Immature natural killer cell (primary cell): Measurements from ENCODE around the gene FGFRL1. TPM values are rescaled to one million over a fixed set of nuclear protein-coding genes. Genes with fewer than 3 reads are reported as not detected.
"Not testable (repeated sequence)": the region's sequence is repeated elsewhere in the genome, so short reads cannot be mapped to it uniquely, and the experiment has no call there.

Experiments used
- DNase-seq, 3 donors: peaks; one replicate each; pipeline ENCODE4 v3.0.0; 2022; ENCODE audit warnings: mixed read lengths in 1 of 3
- H3K27ac Mint-ChIP-seq, 6 donors: one replicate each; pipeline ENCODE4 v1.8.0; 2020; ENCODE audit warnings: mixed read lengths in 6 of 6, mild to moderate bottlenecking in 5 of 6, inconsistent platforms in 4 of 6, moderate library complexity in 3 of 6
- H3K27me3 Mint-ChIP-seq, 3 donors: one replicate each; pipeline ENCODE4 v1.8.0; 2020 to 2021; ENCODE audit warnings: low read depth in 3 of 3, mild to moderate bottlenecking in 3 of 3, mixed read lengths in 3 of 3, moderate library complexity in 3 of 3, inconsistent platforms in 1 of 3
- H3K36me3 Mint-ChIP-seq, 3 donors: one replicate each; pipeline ENCODE4 v1.8.0; 2020; ENCODE audit warnings: mixed read lengths in 3 of 3, inconsistent platforms in 2 of 3, mild to moderate bottlenecking in 2 of 3
- H3K4me1 Mint-ChIP-seq, 2 donors: one replicate each; pipeline ENCODE4 v1.8.0; 2020; ENCODE audit warnings: inconsistent platforms in 2 of 2, mild to moderate bottlenecking in 2 of 2, mixed read lengths in 2 of 2, moderate library complexity in 1 of 2
- H3K4me3 Mint-ChIP-seq, 5 donors: one replicate each; pipeline ENCODE4 v1.8.0; 2020; ENCODE audit warnings: mild to moderate bottlenecking in 5 of 5, mixed read lengths in 5 of 5, inconsistent platforms in 3 of 5, moderate library complexity in 3 of 5
- H3K9me3 Mint-ChIP-seq, 6 donors: one replicate each; pipeline ENCODE4 v1.8.0; 2020; ENCODE audit warnings: mild to moderate bottlenecking in 6 of 6, mixed read lengths in 6 of 6, inconsistent platforms in 4 of 6, moderate library complexity in 3 of 6
- polyA plus RNA-seq, 3 donors: library from polyadenylated mRNA; unstranded; fragments of 300-500 nt; fragmentation: Illumina TruSeq; gene quantifications; one replicate each; pipeline ENCODE4 v1.2.3, GENCODE V29; 2021

The FGFRL1 gene
- polyA plus RNA-seq, 3 donors from 2014 or later: 0.19 to 0.30 TPM; not detected in 1

DNA sequence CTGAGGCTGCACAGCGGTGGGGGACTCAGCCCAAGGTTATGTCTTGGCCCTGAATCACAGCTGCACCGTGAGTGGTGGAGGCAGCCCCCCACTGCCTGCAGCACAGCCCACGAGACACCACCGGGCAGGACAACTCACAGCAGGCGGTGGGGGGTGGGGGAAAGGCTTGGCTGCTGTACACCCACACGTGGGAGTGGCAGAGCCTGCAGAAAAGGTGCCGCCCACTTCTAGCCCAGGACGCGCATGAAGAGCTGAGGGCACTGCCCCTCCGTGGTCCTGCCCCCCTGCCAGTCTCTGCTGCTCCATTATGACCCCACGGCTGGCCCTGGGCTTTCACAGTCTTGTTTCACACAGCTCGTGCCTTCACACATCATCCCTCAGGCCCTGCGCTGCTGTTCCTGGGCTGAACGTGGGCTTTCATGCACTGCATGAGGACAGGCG is 40.8 kb downstream of the FGFRL1 start:
- Mint-ChIP-seq H3K36me3 (no peaks in the 10 kb centered on the region), H3K27me3 (peaks cover 9 to 17% (median 10%) of the 10 kb centered on the region in 3 donors), H3K4me3 (no peak overlapping the region), H3K27ac (peak overlapping the region in 4 of 6 donors; percentile 47 to 91 (median 67)), H3K4me1 (peaks cover 11 to 12% of the 10 kb centered on the region in 2 donors), H3K9me3 (no peaks in the 10 kb centered on the region)
- DNase-seq: no peak

DNA sequence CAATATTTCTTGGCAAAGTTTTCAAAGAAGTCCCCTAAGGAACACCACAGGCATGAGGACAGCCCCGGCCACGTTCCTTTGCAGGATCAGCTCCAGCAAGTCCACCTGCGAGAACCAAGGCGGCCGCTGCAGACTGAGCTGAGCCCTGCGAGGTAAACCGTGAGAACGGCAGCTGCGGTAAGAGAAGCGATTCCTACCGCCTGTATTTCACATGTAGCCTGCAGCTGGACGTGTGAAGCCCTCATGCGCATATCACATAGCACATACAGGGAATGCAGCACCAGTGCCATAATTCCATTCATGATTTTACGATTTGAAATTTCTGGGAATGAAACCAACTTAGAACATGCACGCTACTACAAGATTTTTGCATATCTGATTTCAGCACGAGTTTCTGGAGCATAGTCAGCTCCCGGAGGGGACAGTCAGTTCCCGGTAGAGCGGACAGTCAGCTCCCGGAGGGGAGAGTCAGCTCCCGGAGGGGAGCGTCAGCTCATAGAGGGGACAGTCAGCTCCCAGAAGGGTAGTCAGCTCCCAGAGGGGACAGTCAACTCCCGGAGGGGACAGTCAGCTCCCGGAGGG is 41.7 kb downstream of the FGFRL1 start:
- no peak for DNase-seq
- Mint-ChIP-seq H3K4me1 (peaks cover 11 to 12% of the 10 kb centered on the region in 2 donors), H3K27me3 (peaks cover 8 to 10% (median 8%) of the 10 kb centered on the region in 3 donors), H3K9me3 (no peaks in the 10 kb centered on the region), H3K27ac (peak overlapping the region in 4 of 6 donors; percentile 61 to 85 (median 74)), H3K36me3 (no peaks in the 10 kb centered on the region), H3K4me3 (peak overlapping the region in 1 of 5 donors; percentile 13)

DNA sequence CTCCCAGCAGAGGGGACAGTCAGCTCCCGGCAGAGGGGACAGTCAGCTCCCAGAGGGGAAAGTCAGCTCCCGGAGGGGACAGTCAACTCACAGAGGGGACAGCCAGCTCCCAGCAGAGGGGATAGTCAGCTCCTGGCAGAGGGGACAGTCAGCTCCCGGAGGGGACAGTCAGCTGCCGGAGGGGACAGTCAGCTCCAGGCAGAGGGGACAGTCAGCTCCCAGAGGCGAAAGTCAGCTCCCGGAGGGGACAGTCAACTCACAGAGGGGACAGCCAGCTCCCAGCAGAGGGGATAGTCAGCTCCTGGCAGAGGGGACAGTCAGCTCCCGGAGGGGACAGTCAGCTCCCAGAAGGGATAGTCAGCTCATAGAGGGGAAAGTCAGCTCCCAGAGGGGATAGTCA is 42.5 kb downstream of the FGFRL1 start:
- peak overlapping the region in 1 of 6 donors; percentile 67 for H3K27ac Mint-ChIP-seq
- not testable (repeated sequence) for H3K4me3 Mint-ChIP-seq, H3K36me3 Mint-ChIP-seq, DNase-seq, H3K9me3 Mint-ChIP-seq
- H3K4me1 Mint-ChIP-seq: peaks cover 11 to 12% of the 10 kb centered on the region in 2 donors
- peaks cover 8 to 10% (median 8%) of the 10 kb centered on the region in 3 donors for H3K27me3 Mint-ChIP-seq

DNA sequence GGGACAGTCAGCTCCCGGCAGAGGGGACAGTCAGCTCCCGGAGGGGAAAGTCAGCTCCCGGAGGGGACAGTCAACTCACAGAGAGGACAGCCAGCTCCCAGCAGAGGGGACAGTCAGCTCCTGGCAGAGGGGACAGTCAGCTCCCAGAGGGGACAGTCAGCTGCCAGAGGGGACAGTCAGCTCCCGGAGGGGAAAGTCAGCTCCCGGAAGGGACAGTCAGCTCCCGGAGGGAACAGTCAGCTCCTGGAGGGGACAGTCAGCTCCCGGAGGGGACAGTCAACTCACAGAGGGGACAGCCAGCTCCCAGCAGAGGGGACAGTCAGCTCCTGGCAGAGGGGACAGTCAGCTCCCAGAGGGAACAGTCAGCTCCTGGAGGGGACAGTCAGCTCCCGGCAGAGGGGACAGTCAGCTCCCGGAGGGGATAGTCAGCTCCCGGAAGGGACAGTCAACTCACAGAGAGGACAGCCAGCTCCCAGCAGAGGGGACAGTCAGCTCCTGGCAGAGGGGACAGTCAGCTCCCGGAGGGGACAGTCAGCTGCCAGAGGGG is 43.3 kb downstream of the FGFRL1 start:
- Mint-ChIP-seq H3K27me3 (peaks cover 7 to 12% (median 8%) of the 10 kb centered on the region in 3 donors), H3K4me1 (peaks cover 11 to 12% of the 10 kb centered on the region in 2 donors)
- H3K36me3 Mint-ChIP-seq, H3K4me3 Mint-ChIP-seq, DNase-seq, H3K27ac Mint-ChIP-seq, H3K9me3 Mint-ChIP-seq: not testable (repeated sequence)

DNA sequence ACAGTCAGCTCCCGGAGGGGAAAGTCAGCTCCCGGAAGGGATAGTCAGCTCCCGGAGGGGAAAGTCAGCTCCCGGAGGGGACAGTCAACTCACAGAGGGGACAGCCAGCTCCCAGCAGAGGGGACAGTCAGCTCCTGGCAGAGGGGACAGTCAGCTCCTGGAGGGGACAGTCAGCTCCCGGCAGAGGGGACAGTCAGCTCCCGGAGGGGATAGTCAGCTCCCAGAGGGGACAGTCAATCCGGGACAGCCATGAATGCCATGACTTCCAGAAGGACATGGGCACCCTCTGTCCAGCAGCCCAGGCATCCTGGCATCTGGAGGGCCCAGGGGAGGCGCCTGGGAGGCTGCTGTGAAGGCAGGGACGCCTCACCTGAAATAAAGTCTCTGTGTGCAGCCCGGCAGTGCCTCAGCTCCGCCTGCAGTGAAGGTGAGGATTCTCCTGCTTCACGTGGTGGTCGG is 43.8 kb downstream of the FGFRL1 start:
- peak overlapping the region; percentile 88 to 99 (median 98) for H3K27ac Mint-ChIP-seq

DNA sequence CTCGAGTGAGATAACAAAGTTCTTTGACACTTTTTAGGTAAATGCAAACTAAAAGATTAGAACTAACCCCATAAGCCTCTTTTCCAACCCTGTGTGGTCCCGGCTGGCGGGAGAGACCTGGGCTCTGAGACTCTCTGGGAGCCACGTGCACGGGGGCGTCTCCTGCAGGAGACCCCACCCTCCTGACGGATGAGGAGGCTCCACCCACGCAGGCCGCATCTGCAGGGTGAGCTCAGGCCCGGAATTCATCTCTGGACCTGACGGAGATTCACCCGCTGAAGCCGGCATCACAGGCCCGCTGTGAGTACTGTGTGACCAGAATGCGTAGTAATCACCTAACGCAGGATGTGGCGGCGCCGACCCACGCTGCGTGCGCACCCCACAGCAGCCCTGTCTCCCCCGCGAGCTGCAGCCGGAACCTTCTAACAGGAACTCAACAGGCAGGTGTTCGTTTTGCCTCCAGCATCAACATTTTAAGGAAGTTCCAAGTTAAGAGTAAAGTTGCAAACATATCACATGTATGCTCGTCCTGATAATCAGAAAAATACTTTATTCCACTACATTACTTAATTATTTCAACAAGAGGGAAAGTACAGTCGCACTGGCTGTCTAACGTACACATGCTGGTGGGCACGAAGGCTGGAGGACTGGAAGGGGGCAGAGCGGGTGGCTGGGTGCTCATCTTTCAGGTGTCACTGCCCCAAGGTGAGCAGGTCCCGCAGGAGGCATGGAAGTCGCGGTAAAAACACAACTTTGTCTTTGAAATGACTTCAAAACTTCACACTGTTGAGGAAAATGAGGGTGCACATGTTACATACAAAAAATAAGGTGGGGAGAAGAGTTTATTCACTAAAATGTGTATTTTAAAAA is 44.5 kb downstream of the FGFRL1 start:
- Mint-ChIP-seq H3K27me3 (peaks cover 7 to 12% (median 8%) of the 10 kb centered on the region in 3 donors), H3K9me3 (no peaks in the 10 kb centered on the region), H3K36me3 (no peaks in the 10 kb centered on the region), H3K4me3 (peak overlapping the region; percentile 66 to 85 (median 77)), H3K4me1 (peaks cover 11 to 12% of the 10 kb centered on the region in 2 donors), H3K27ac (peak overlapping the region; percentile 88 to 99 (median 98))
- peak; percentile 95 to 97 (median 96) for DNase-seq

More for the DNA sequence above, 43.8 kb downstream of the FGFRL1 start:
- Mint-ChIP-seq H3K27me3 (peaks cover 7 to 12% (median 8%) of the 10 kb centered on the region in 3 donors), H3K4me1 (peaks cover 11 to 12% of the 10 kb centered on the region in 2 donors), H3K4me3 (peak overlapping the region; percentile 66 to 85 (median 77))
- not testable (repeated sequence) for H3K36me3 Mint-ChIP-seq, H3K9me3 Mint-ChIP-seq, DNase-seq

DNA sequence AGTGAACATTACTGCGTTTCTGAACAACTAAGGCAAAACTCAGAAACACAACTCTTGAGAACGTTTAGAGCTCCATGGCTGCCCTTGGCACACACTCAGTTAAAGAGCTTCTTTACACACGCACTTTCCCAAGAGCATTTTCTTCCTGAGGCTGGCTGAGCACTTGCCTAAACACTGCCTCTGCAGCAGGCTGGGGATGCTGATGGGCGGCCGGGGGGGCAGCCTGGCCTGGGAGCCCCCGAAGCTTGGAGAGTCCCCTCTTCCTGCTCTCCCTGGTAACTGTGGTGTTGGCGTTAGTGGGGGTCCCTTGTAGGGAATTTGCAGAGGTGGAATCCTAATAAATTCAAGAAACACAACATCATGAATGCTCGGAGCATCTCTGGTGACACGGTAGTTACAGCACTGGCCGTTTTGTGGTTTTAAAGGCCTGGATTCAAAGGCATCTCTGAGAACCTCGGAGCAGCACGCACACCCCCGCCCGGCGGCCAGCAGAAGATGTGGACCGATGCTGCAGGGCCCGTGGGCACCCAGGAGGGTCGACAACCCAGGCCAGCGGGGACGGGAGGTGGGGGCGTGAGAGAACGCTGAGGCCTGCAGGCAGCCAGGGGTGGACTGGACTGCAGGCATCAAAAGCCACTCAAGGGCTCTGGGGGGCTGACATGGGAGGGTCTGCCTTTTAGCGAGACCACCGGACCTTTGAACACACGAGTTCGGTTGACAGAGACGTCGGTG is 45.4 kb downstream of the FGFRL1 start:
- Mint-ChIP-seq H3K4me1 (peaks cover 11 to 12% of the 10 kb centered on the region in 2 donors), H3K9me3 (no peaks in the 10 kb centered on the region), H3K4me3 (no peak overlapping the region), H3K27me3 (peaks cover 7 to 12% (median 11%) of the 10 kb centered on the region in 3 donors), H3K36me3 (no peaks in the 10 kb centered on the region), H3K27ac (peak overlapping the region in 5 of 6 donors; percentile 93 to 99 (median 98))
- DNase-seq: no peak

DNA sequence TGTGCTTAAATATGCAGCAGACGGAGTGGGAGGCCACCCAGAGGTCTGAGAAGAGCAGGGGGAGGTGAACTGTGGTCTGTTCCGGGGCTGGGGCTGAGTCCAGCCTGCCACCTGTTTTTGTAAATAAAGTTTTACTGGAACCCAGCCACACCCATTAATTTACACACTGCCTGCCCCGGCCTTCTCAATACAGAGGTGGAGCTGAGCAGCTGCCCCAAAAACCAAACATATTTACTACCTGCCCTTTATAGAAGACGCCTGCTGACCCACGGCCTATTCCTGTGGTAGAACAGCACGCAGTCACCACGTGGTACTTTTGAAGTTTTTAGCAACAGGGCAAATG is 45.9 kb downstream of the FGFRL1 start:
- H3K9me3 Mint-ChIP-seq: no peaks in the 10 kb centered on the region
- H3K4me1 Mint-ChIP-seq: peaks cover 11 to 12% of the 10 kb centered on the region in 2 donors
- no peak overlapping the region for H3K4me3 Mint-ChIP-seq
- peak overlapping the region in 5 of 6 donors; percentile 16 to 98 (median 98) for H3K27ac Mint-ChIP-seq
- no peak for DNase-seq
- H3K36me3 Mint-ChIP-seq: no peaks in the 10 kb centered on the region
- H3K27me3 Mint-ChIP-seq: peaks cover 7 to 12% (median 12%) of the 10 kb centered on the region in 3 donors

DNA sequence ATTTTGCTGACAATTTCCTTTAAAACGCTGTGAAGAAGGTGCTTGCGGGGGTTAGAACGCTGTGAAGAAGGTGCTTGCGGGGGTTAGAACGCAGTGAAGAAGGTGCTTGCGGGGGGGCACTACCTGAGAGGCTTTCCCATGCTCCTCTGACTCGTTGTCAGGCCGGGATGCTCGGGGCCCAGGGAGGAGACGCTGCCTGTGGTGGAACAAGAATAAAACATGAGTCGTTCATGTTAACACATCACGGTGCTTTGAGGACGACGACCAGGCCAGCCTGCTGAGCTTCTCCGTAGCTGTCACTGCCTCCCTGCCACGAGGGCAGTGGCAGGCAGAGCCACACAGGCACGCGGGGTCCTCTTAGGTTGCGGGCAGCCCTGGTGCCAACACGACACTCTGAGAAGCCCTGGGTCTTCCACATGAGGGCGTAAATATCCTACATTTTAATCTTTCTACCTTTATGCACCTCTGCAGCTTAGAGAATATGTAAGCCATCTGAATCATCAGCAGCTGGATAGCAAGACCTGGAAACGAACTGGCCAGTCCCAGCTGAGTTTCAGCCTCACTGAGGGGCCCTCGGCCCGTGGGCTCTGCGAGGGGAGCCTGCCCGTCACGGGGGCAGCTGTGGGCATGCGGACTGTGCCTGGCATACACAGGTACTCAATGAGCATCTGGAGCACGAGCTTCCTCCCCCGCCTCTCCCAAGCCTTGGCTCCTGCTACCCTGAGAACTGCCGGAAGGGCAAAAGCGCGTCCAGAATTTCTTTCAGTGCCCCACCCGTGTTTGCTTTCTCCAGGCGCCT is 47.0 kb downstream of the FGFRL1 start:
- no peak for DNase-seq
- Mint-ChIP-seq H3K4me3 (no peak overlapping the region), H3K27ac (peak overlapping the region in 5 of 6 donors; percentile 24 to 98 (median 91)), H3K27me3 (peaks cover 5 to 16% (median 13%) of the 10 kb centered on the region in 3 donors), H3K9me3 (no peaks in the 10 kb centered on the region), H3K36me3 (no peaks in the 10 kb centered on the region), H3K4me1 (peaks cover 11% of the 10 kb centered on the region in 2 donors)

DNA sequence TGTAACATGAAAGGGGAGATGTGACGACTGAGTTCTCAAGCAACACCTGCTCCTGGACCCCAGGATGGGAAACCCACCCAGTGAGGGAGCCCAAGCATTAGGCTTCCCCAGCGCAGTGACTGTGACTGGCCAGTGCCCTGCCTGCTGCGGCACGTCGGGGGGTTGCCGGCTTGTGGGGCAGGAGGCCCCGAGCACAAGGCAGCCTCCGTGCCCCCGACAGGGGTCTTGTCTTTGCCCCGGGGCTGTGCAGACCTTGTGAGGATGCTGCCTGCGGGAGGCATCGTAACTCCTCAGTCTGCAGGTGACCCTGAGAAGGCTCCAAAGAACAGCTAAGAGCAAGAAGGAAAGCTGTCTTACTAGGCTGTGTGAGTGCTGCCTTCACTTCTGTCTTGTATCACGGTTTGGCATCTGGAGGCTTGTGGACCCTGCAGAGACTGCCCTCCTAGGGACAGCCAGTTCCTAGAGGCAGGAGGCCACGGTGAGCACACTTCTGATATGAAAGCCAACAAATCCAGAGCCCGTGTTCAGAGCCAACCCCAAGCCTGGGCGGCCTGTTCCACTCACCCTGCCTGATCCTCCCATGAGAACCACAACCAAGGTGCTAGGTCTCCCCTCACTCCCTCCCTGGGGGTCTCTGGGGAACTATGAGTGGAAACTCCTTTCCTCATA is 47.7 kb downstream of the FGFRL1 start:
- peaks cover 11% of the 10 kb centered on the region in 2 donors for H3K4me1 Mint-ChIP-seq
- no peak for DNase-seq
- H3K27me3 Mint-ChIP-seq: peaks cover 5 to 16% (median 13%) of the 10 kb centered on the region in 3 donors
- H3K27ac Mint-ChIP-seq: peak overlapping the region in 4 of 6 donors; percentile 61 to 98 (median 75)
- H3K9me3 Mint-ChIP-seq: no peaks in the 10 kb centered on the region
- H3K36me3 Mint-ChIP-seq: no peaks in the 10 kb centered on the region
- no peak overlapping the region for H3K4me3 Mint-ChIP-seq

DNA sequence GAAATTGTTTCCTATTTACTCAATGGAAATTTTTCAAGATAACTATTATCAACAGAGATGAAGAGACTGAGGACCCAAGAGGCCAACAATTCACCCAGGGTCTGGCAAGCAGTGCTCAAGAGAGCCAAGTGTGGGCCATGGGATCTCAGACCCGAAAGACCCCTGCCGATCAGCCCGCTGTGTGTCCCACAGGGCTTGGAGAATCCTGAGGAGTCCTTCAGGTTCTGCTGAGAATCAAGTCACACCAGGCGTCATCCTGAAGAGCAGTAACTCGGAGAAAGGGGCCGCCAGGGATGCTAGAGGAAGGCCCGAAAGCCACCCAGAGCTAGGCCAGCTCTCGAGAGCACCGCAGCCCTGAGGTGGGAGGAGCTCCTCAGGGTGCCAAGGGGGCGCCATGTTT is 48.7 kb downstream of the FGFRL1 start:
- H3K4me1 Mint-ChIP-seq: peaks cover 11% of the 10 kb centered on the region in 2 donors
- no peaks in the 10 kb centered on the region for H3K9me3 Mint-ChIP-seq
- peaks cover 5 to 16% (median 15%) of the 10 kb centered on the region in 3 donors for H3K27me3 Mint-ChIP-seq
- H3K36me3 Mint-ChIP-seq: no peaks in the 10 kb centered on the region
- H3K27ac Mint-ChIP-seq: peak overlapping the region in 3 of 6 donors; percentile 41 to 88 (median 62)
- no peak overlapping the region for H3K4me3 Mint-ChIP-seq
- DNase-seq: no peak

DNA sequence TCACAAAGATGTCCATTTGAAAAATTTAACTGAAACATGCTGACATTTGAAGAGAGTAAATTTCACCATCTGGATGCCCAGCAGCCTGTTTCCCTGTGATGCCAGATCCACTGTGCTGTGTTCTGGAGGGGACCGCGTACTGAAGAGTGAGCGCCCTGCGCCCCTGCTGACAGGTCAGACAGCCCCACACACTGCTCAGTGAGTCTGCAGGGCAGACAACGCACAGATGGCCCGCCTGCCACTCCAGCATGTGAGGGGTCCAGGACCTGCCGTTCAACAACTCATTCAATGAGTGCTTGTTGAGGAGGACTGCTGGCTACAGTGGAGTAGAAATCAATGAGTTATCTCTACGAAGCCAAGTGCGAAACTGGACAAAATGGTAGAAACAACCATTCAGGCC is 49.2 kb downstream of the FGFRL1 start:
- peaks cover 8 to 13% (median 12%) of the 10 kb centered on the region in 3 donors for H3K27me3 Mint-ChIP-seq
- H3K9me3 Mint-ChIP-seq: no peaks in the 10 kb centered on the region
- peak overlapping the region in 3 of 6 donors; percentile 37 to 41 (median 40) for H3K27ac Mint-ChIP-seq
- no peak overlapping the region for H3K4me3 Mint-ChIP-seq
- H3K36me3 Mint-ChIP-seq: no peaks in the 10 kb centered on the region
- DNase-seq: no peak
- peaks cover 8% of the 10 kb centered on the region in 2 donors for H3K4me1 Mint-ChIP-seq
